ENCODE results near the gene PPM1E. TPM values are rescaled to one million over a fixed set of nuclear protein-coding genes. Genes with fewer than 3 reads are reported as not detected.
"Not testable (repeated sequence)": the region's sequence is repeated elsewhere in the genome, so short reads cannot be mapped to it uniquely, and the experiment has no call there.

Gene PPM1E
- total RNA-seq, 2 experiments from 2014 or later: 0.07 TPM; not detected in 1

DNA sequence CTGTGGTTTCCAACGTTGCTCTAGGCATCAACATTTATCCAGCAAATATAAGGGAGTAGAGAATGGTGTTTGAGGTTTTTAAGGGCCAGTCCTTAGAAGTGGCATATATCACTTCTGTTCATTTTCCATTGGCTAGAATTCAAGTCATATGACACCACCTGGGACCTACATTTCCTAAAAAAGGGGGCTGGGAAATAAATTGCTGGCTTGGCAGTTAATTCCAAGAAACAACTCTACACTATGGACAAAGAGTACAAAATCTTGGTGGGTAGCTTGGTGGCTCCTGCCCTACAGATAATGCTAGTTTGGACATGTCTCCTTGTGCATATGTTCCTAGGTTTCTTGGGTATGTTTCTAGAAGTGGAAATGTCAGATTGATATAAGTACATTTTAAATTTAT is 7.6 kb downstream of the PPM1E start:
- CTCF ChIA-PET: no interaction called here
- no peaks in the 10 kb centered on the region for H3K4me1 Mint-ChIP-seq (ENCODE audit: low read depth)

DNA sequence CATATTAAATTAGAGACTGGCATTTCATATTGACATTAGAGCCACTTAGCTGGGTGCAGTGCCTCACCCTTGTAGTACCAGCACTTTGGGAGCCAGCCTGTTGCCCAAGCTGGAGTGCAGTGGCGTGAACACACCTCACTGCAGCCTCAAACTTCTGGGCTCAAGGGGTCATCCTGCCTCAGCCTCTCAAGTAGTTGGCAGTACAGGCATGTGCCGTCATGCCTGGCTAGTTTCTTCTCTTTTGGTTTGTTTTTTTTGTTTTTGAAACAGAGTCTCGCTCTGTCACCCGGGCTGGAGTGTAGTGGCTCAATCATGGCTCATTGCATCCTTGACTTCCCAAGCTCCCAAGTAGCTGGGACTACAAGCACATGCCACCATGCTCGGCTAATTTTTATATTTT is 8.7 kb downstream of the PPM1E start:
- Mint-ChIP-seq H3K9me3 (no peaks in the 10 kb centered on the region), H3K27me3 (peaks cover 31% of the 10 kb centered on the region), H3K4me3 (no peak overlapping the region), H3K27ac (no peak overlapping the region), H3K36me3 (ENCODE audit: low read depth) (no peaks in the 10 kb centered on the region), H3K4me1 (ENCODE audit: low read depth) (no peaks in the 10 kb centered on the region)
- no peak for ATAC-seq
- TF ChIP-seq, protein P1, sequence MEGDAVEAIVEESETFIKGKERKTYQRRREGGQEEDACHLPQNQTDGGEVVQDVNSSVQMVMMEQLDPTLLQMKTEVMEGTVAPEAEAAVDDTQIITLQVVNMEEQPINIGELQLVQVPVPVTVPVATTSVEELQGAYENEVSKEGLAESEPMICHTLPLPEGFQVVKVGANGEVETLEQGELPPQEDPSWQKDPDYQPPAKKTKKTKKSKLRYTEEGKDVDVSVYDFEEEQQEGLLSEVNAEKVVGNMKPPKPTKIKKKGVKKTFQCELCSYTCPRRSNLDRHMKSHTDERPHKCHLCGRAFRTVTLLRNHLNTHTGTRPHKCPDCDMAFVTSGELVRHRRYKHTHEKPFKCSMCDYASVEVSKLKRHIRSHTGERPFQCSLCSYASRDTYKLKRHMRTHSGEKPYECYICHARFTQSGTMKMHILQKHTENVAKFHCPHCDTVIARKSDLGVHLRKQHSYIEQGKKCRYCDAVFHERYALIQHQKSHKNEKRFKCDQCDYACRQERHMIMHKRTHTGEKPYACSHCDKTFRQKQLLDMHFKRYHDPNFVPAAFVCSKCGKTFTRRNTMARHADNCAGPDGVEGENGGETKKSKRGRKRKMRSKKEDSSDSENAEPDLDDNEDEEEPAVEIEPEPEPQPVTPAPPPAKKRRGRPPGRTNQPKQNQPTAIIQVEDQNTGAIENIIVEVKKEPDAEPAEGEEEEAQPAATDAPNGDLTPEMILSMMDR (IDR thresholded peaks at IDR 0.05): no peak
- CTCF ChIA-PET: no interaction called here
- DNase-seq: no peak
- POLR2A ChIA-PET: no interaction called here
- intact Hi-C loops (cut with micrococcal nuclease): no loop called here

More for the DNA sequence above, 7.6 kb downstream of the PPM1E start:
- Mint-ChIP-seq H3K36me3 (ENCODE audit: low read depth) (no peaks in the 10 kb centered on the region), H3K4me3 (no peak overlapping the region), H3K27me3 (peaks cover 40% of the 10 kb centered on the region), H3K9me3 (no peaks in the 10 kb centered on the region), H3K27ac (no peak overlapping the region)
- TF ChIP-seq, protein P1 (IDR thresholded peaks at IDR 0.05): no peak
- ATAC-seq (no peak), DNase-seq (no peak)
- intact Hi-C loops (cut with micrococcal nuclease): no loop called here
- POLR2A ChIA-PET: interaction anchor here (0.5 kb wide), 1 partner anchor 221 kb away, joined by 3 read pairs; no protein-coding TSS in a partner anchor

DNA sequence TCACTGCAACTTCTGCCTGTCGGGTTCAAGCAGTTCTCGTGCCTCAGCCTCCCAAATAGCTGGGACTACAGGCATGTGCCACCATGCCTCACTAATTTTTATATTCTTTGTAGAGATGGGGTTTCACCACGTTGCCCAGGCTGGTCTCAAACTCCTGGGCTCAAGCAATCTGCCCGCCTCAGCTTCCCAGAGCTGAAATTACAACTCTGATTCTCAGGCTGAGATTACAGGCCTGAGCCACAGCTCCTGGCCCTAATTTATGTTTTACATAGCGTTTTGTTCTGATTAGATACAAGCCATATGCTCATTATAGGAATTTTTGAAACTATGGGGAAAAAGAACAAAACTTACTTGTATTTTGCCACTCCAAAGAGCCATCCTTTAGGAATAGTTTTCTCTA is 22.8 kb downstream of the PPM1E start:
- POLR2A ChIA-PET; CTCF ChIA-PET; DNase-seq; ATAC-seq; H3K9me3 Mint-ChIP-seq; H3K27me3 Mint-ChIP-seq; H3K4me3 Mint-ChIP-seq; H3K4me1 Mint-ChIP-seq (ENCODE audit: low read depth); intact Hi-C loops (cut with micrococcal nuclease); H3K27ac Mint-ChIP-seq; H3K36me3 Mint-ChIP-seq (ENCODE audit: low read depth): not testable (repeated sequence)

GRCh38 chr17:58779446-58779845 is 23.8 kb downstream of the PPM1E start:
- H3K36me3 Mint-ChIP-seq (ENCODE audit: low read depth): no peaks in the 10 kb centered on the region
- no peak overlapping the region for H3K4me3 Mint-ChIP-seq
- no peak for DNase-seq
- H3K9me3 Mint-ChIP-seq: no peaks in the 10 kb centered on the region
- POLR2A ChIA-PET: no interaction called here
- no peak for ATAC-seq
- H3K27ac Mint-ChIP-seq: no peak overlapping the region
- TF ChIP-seq, protein P1 (IDR thresholded peaks at IDR 0.05): no peak
- peaks cover 2% of the 10 kb centered on the region for H3K27me3 Mint-ChIP-seq
- H3K4me1 Mint-ChIP-seq (ENCODE audit: low read depth): no peaks in the 10 kb centered on the region
- CTCF ChIA-PET: no interaction called here
- intact Hi-C loops (cut with micrococcal nuclease): no loop called here

DNA sequence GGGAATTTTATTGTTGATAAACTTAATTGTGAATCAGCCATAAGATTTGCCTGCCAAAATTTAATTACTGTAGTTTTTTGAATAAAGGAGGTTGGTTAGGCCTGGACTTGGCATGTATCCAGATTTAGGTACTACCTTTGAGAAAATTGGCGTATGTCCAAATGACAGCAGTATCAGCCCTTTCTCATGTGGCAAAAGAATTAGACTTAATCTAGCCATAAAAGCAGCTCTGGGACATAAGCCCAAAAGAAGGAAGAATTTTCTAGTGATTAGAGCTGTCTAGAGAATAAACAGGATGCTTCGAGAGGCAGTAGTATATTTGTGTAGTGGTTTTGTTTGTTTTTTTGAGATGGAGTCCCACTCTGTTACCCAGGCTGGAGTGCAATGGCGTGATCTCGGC is 27.7 kb downstream of the PPM1E start:
- ATAC-seq (no peak), DNase-seq (no peak)
- no peaks in the 10 kb centered on the region for H3K36me3 Mint-ChIP-seq (ENCODE audit: low read depth)
- no peaks in the 10 kb centered on the region for H3K9me3 Mint-ChIP-seq
- POLR2A ChIA-PET: no interaction called here
- CTCF ChIA-PET: no interaction called here
- no peak overlapping the region for H3K4me3 Mint-ChIP-seq
- H3K27ac Mint-ChIP-seq: no peak overlapping the region
- H3K27me3 Mint-ChIP-seq: peaks cover 2% of the 10 kb centered on the region
- intact Hi-C loops (cut with micrococcal nuclease): no loop called here
- H3K4me1 Mint-ChIP-seq (ENCODE audit: low read depth): peaks cover 5% of the 10 kb centered on the region
- TF ChIP-seq, protein P1 (IDR thresholded peaks at IDR 0.05): no peak

- Mint-ChIP-seq H3K36me3 (ENCODE audit: low read depth) (no peaks in the 10 kb centered on the region), H3K4me3 (no peak overlapping the region), H3K27ac (no peak overlapping the region), H3K4me1 (ENCODE audit: low read depth) (peaks cover 9% of the 10 kb centered on the region), H3K27me3 (peaks cover 2% of the 10 kb centered on the region), H3K9me3 (no peaks in the 10 kb centered on the region)
- ATAC-seq (no peak), DNase-seq (no peak)
- intact Hi-C loops (cut with micrococcal nuclease): no loop called here
- ChIA-PET POLR2A (no interaction called here), CTCF (no interaction called here)
- TF ChIP-seq, protein P1 (IDR thresholded peaks at IDR 0.05): no peak
Observed at GRCh38 chr17:58785097-58785496, 29.4 kb downstream of the PPM1E start.
